Ovary (tissue), 9 donors: Measurements from ENCODE around the gene GGPS1. TPM values are rescaled to one million over a fixed set of nuclear protein-coding genes. Genes with fewer than 3 reads are reported as not detected.

ENCODE experiments used
- DNase-seq, 5 donors: peaks; one replicate each; pipeline ENCODE4 v3.0.0-alpha.2; 2019 to 2020
- H3K27ac ChIP-seq, 2 donors: fragments of 200-600 bp; one replicate each; pipeline versions ENCODE4 v1.5.1 to v1.8.0; 2019 to 2022
- H3K27me3 ChIP-seq: fragments of 200-600 bp; one replicate; pipeline ENCODE4 v1.8.0; 2022
- H3K36me3 ChIP-seq: fragments of 200-600 bp; sonication (generic); one replicate; pipeline ENCODE4 v1.5.1; 2019
- H3K4me1 ChIP-seq: one replicate; pipeline ENCODE4 v1.8.1; 2013; ENCODE audit warnings: mild to moderate bottlenecking, moderate library complexity; ENCODE audit not compliant: insufficient read depth
- H3K4me3 ChIP-seq: fragments of 200-600 bp; sonication (generic); one replicate; pipeline ENCODE4 v1.5.1; 2017
- H3K9me3 ChIP-seq, 2 donors: fragments of 200-600 bp in 1 of 2; sonication (generic) in 1 of 2; one replicate each; pipeline versions ENCODE4 v1.5.1 to v1.8.1; 2013 to 2019; ENCODE audit warnings: mild to moderate bottlenecking in 1 of 2, moderate library complexity in 1 of 2
- EP300 ChIP-seq: sonication (generic); formaldehyde crosslinking; IDR thresholded peaks from one replicate; pipeline ENCODE4 v1.6.1; 2017; ENCODE audit warnings: antibody characterized with exemption
- POLR2A ChIP-seq: fragments of 450-650 bp; IDR thresholded peaks from one replicate; pipeline ENCODE4 v1.6.1; 2017; ENCODE audit warnings: antibody characterized with exemption, mild to moderate bottlenecking, moderate library complexity
- WGBS, 3 donors: extraction: QIAGEN DNeasy Blood & Tissue Kit in 1 of 3; methylation state at CpG; one replicate each; pipeline versions ENCODE4 v1.1.5 to v1.1.7; 2013 to 2017; 5-methylcytosine and 5-hydroxymethylcytosine counted together
- intact Hi-C, 4 donors: fragments of 100-400 bp; cut with DNase I; formaldehyde crosslinking; loops; one replicate each; pipeline versions ENCODE4 v1.11.0 to v1.15.1; 2022 to 2023
- polyA plus RNA-seq, 2 donors: library from polyadenylated mRNA; stranded (reverse); fragments of 200-250 nt in 1 of 2; fragments of 350-450 nt in 1 of 2; fragmentation: Illumina TruSeq in 1 of 2; extraction: RNeasy Lipid Tissue Mini Kit (QIAGEN cat#74804) in 1 of 2; gene quantifications; one replicate each; pipeline ENCODE4 v1.2.3, GENCODE V29; 2013 to 2014
- total RNA-seq, 7 donors: library from RNA; depleted of rRNA in 2 of 7; stranded (reverse); fragments of >200 nt in 2 of 7; fragmentation: NEBNext Ultra II Directional in 3 of 7; extraction: Animal tissue kit (Norgen Biotek cat#: 25700) in 3 of 7; gene quantifications; one replicate each; pipeline versions ENCODE4 v1.1.0 to v1.2.4, GENCODE V29; 2016 to 2023
- TF ChIP-seq, protein P1 (sequence below), 3 donors: fragments of 450-650 bp in 2 of 3; fragments of 200-600 bp in 1 of 3; IDR thresholded peaks; one replicate each; pipeline versions ENCODE4 v1.5.1 to v1.8.0; 2016 to 2022; ENCODE audit warnings: antibody characterized with exemption in 3 of 3, mild to moderate bottlenecking in 1 of 3
- donor health status: DM: no; HTN: no; CAD: no; lungs with moderate emphysema.
- donor health status: DM: no; HTN: no; CAD: no.
- donor health status: Bipolar disorder and iron deficiency.
- donor health status: DM: yes; HTN: yes; CAD: no.
- donor health status: DM: no; HTN: no; CAD: no.
- donor health status: DM: yes; HTN: yes; CAD: no.

GGPS1 gene
- total and polyA plus RNA-seq, 9 donors: 15.3 to 42.4 (median 31.7) TPM

DNA sequence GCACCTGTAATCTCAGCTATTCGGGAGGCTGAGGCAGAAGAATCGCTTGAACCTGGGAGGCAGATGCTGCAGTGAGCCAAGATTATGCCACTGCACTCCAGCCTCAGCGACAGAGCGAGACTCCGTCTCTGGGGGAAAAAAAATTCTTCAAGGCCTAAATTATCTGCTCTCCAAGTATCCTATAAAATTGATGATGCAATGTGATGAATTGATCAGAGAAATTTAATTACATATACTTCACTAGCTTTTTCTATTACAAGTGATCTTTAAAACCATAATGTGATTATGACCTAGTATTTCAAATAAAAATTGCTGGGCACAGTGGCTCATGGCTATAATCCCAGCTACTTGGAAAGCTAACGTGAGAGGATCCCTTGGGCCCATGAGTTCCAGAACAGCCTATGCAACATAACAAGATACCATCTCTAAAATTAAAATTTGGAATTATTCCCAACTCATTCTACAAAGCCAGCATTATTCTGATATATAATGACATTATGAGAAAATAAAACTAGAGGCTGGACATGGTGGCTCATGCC lies 44.1 kb upstream of the GGPS1 start:
- Histone ChIP-seq H3K27me3 (no peaks in the 10 kb centered on the region), H3K9me3 (no peaks in the 10 kb centered on the region), H3K36me3 (no peaks in the 10 kb centered on the region), H3K27ac (no peak overlapping the region), H3K4me3 (no peak overlapping the region), H3K4me1 (peaks cover 15% of the 10 kb centered on the region)
- intact Hi-C loops: no loop called here
- DNase-seq: no peak
- no peak for TF ChIP-seq EP300
- TF ChIP-seq, protein P1, sequence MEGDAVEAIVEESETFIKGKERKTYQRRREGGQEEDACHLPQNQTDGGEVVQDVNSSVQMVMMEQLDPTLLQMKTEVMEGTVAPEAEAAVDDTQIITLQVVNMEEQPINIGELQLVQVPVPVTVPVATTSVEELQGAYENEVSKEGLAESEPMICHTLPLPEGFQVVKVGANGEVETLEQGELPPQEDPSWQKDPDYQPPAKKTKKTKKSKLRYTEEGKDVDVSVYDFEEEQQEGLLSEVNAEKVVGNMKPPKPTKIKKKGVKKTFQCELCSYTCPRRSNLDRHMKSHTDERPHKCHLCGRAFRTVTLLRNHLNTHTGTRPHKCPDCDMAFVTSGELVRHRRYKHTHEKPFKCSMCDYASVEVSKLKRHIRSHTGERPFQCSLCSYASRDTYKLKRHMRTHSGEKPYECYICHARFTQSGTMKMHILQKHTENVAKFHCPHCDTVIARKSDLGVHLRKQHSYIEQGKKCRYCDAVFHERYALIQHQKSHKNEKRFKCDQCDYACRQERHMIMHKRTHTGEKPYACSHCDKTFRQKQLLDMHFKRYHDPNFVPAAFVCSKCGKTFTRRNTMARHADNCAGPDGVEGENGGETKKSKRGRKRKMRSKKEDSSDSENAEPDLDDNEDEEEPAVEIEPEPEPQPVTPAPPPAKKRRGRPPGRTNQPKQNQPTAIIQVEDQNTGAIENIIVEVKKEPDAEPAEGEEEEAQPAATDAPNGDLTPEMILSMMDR (IDR thresholded peaks at IDR 0.05): no peak
- no peak for TF ChIP-seq POLR2A
- WGBS, 3 donors: 88 to 90% (median 88%) methylated on average over 6 of the region's 6 CpGs

DNA sequence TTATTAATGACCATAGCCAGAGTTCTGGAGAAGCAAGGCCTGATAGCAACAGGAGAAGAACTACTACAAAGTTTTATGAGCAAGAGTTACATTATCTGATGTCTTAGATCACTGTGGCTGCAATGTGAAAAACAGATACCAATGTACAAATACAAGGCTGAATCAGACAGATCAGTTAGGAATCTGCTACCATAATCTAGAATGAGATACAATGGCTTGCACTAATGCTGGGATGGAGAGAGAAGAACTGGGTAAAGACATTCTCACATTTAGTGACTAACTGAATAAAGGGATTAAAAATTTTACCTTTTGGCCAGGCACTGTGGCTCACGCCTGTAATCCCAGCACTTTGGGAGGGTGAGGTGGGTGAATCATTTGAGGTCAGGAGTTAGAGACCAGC lies 41.7 kb upstream of the GGPS1 start:
- Histone ChIP-seq H3K27me3 (no peaks in the 10 kb centered on the region), H3K27ac (no peak overlapping the region), H3K4me3 (no peak overlapping the region), H3K36me3 (no peaks in the 10 kb centered on the region), H3K9me3 (no peaks in the 10 kb centered on the region), H3K4me1 (peaks cover 11% of the 10 kb centered on the region)
- no peak for DNase-seq
- intact Hi-C loops: no loop called here
- 91 to 98% (median 94%) methylated on average over 1 of the region's 1 CpG for WGBS, 3 donors
- no peak for TF ChIP-seq EP300
- TF ChIP-seq POLR2A: no peak
- TF ChIP-seq, protein P1 (IDR thresholded peaks at IDR 0.05): no peak

DNA sequence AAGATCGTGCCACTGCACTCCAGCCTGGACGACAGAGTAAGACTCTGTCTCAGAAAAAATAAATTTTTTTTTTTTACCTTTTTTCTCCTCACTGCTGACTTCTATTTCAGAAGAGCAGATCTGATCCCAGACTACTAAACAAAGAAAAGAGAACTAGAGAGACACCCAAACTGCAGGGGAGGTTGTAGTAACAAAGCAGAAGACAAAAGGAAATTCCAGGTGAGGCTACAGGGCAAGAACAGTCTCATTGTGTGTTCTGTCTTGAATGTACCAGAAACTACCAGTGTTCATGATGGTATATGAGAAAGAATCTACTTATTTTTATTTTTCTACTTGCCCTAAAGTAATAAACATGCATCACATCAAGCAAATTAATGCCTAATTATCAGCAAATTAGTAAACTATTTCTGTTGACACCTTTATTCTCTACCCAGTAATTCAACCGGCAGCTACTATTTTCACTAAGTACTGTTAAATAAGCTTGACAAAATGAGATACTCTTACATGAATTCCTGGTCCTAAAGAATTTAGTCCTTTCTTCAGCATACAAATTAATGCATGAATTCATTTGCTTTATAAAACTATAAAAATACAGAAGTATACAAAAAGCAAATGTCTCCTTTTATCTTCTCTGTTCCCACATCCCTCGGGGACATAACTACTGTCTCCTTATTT lies 41.0 kb upstream of the GGPS1 start:
- DNase-seq: no peak
- 90 to 92% (median 92%) methylated on average over 4 of the region's 4 CpGs for WGBS, 3 donors
- Histone ChIP-seq H3K27ac (no peak overlapping the region), H3K36me3 (no peaks in the 10 kb centered on the region), H3K9me3 (no peaks in the 10 kb centered on the region), H3K27me3 (no peaks in the 10 kb centered on the region), H3K4me3 (no peak overlapping the region), H3K4me1 (peaks cover 14% of the 10 kb centered on the region)
- intact Hi-C loops: no loop called here
- TF ChIP-seq, protein P1 (IDR thresholded peaks at IDR 0.05): no peak
- TF ChIP-seq POLR2A (no peak), EP300 (no peak)

DNA sequence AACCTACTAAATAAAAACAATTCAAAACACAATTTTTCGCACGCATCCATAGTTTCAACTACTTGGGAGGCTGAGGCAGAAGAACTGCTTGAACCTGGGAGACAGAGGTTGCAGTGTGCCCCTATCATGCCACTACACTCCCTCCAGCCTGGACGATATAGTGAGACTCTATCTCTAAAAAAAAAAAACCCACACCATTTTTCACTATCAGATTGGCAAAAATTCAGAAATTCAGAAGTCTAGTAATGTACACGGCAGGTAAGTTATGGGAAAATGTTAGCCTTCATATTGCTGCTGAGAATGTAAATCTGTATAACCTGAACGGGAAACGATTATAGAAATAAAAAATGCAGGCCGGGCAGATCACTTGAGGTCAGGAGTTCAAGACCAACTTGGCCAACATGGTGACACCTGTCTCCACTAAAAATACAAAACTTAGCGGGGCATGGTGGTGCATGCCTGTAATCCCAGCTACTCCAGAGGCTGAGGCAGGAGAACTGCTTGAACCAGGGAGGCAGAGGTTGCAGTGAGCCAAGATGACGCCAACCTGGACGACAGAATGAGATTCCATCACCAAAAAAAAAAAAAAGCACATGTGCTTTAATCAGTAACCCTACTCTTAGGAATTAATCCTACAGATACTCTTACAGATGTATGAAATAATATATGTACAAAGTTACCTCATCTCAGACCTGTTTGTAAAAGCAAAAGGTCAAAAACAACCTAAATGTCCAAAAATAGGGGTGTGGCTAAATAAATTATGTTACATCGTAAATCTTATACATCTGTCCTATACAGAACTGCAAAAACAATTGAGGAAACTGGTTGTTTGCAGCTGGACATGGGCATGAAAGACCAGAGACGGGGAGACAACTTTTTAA lies 38.3 kb upstream of the GGPS1 start:
- intact Hi-C loops: no loop called here
- DNase-seq: no peak
- peaks cover 7% of the 10 kb centered on the region for H3K4me1 ChIP-seq
- TF ChIP-seq EP300 (no peak), POLR2A (no peak)
- TF ChIP-seq, protein P1 (IDR thresholded peaks at IDR 0.05): no peak
- H3K4me3 ChIP-seq: no peak overlapping the region
- no peaks in the 10 kb centered on the region for H3K9me3 ChIP-seq
- 88 to 92% (median 90%) methylated on average over 12 of the region's 12 CpGs for WGBS, 3 donors
- H3K27ac ChIP-seq: no peak overlapping the region
- H3K27me3 ChIP-seq: no peaks in the 10 kb centered on the region
- no peaks in the 10 kb centered on the region for H3K36me3 ChIP-seq
